Panc1 (cell line): ENCODE results near the gene LRRC61.

Source experiments
- CTCF ChIP-seq: fragments of 450-650 bp; IDR thresholded peaks from 2 replicates; pipeline ENCODE4 v1.5.1; 2017; ENCODE audit warnings: mild to moderate bottlenecking
- POLR2AphosphoS5 ChIP-seq: IDR thresholded peaks from 2 replicates; pipeline ENCODE4 v1.6.1; 2012; ENCODE audit warnings: mild to moderate bottlenecking, low read depth, low read length, moderate library complexity
- TCF7L2 ChIP-seq: IDR thresholded peaks from 2 replicates; pipeline ENCODE4 v1.6.1; 2011; ENCODE audit warnings: mild to moderate bottlenecking, low read depth, low read length, inconsistent platforms

GRCh38 chr7:150317748-150318444, 5.3 kb upstream of the LRRC61 start:
- no peak for TF ChIP-seq TCF7L2
- no peak for TF ChIP-seq CTCF
- no peak for TF ChIP-seq POLR2AphosphoS5
